Body of pancreas (tissue), 4 donors: ENCODE results near the gene PTGS1. TPM values are rescaled to one million over a fixed set of nuclear protein-coding genes. Genes with fewer than 3 reads are reported as not detected.

Experiments used
- ATAC-seq: fragments of 150-250 bp; one replicate; pipeline ENCODE4 v1.9.1; 2016
- DNase-seq, 4 donors: peaks; one replicate each; pipeline ENCODE4 v3.0.0-alpha.2; 2019
- H3K27ac ChIP-seq, 4 donors: fragments of 200-600 bp; sonication (generic); 1 replicate in 3 of 4; 2 replicates in 1 of 4; pipeline versions ENCODE4 v1.5.1 to v1.6.1; 2016 to 2019; ENCODE audit warnings: mild to moderate bottlenecking in 1 of 4, mixed read lengths in 1 of 4, moderate library complexity in 1 of 4
- H3K27me3 ChIP-seq, 2 donors: fragments of 200-600 bp; sonication (generic); one replicate each; pipeline ENCODE4 v1.6.0; 2016; ENCODE audit warnings: mild to moderate bottlenecking in 1 of 2
- H3K36me3 ChIP-seq, 2 donors: fragments of 200-600 bp; sonication (generic); replicated peaks in 1 of 2; 2 replicates each; pipeline ENCODE4 v1.5.1; 2016; ENCODE audit warnings: low read depth in 2 of 2; ENCODE audit not compliant: insufficient read depth in 1 of 2
- H3K4me1 ChIP-seq: fragments of 200-600 bp; sonication (generic); one replicate; pipeline ENCODE4 v1.6.0; 2016
- H3K4me3 ChIP-seq, 2 donors: fragments of 200-600 bp; sonication (generic); 1 replicate in 1 of 2; 2 replicates in 1 of 2; pipeline ENCODE4 v1.5.1; 2016 to 2019
- H3K9me3 ChIP-seq, 3 donors: fragments of 200-600 bp; sonication (generic); 1 replicate in 2 of 3; 2 replicates in 1 of 3; pipeline ENCODE4 v1.5.1; 2016
- POLR2A ChIP-seq, 3 donors: fragments of 450-650 bp; IDR thresholded peaks; one replicate each; pipeline ENCODE4 v1.6.1; 2016; ENCODE audit warnings: antibody characterized with exemption in 3 of 3, mild to moderate bottlenecking in 2 of 3
- WGBS, 2 donors: methylation state at CpG; one replicate each; pipeline ENCODE4 v1.1.5; 2017; 5-methylcytosine and 5-hydroxymethylcytosine counted together
- intact Hi-C: fragments of 100-400 bp; cut with DNase I; formaldehyde crosslinking; loops from one replicate; pipeline ENCODE4 v1.15.1; 2023
- total RNA-seq, 2 donors: library from RNA; depleted of rRNA; stranded (reverse); fragments of >200 nt; gene quantifications; one replicate each; pipeline ENCODE4 v1.1.0, GENCODE V29; 2016
- TF ChIP-seq, protein P1 (sequence below), 7 experiments: fragments of 450-650 bp in 4 of 7; fragments of 200-600 bp in 3 of 7; sonication (generic) in 3 of 7; IDR thresholded peaks; one replicate each; pipeline ENCODE4 v1.5.1; 2016 to 2019; ENCODE audit warnings: antibody characterized with exemption in 7 of 7

The PTGS1 gene
- total RNA-seq, 2 donors from 2014 or later, result 2.1 to 3.0 TPM

DNA sequence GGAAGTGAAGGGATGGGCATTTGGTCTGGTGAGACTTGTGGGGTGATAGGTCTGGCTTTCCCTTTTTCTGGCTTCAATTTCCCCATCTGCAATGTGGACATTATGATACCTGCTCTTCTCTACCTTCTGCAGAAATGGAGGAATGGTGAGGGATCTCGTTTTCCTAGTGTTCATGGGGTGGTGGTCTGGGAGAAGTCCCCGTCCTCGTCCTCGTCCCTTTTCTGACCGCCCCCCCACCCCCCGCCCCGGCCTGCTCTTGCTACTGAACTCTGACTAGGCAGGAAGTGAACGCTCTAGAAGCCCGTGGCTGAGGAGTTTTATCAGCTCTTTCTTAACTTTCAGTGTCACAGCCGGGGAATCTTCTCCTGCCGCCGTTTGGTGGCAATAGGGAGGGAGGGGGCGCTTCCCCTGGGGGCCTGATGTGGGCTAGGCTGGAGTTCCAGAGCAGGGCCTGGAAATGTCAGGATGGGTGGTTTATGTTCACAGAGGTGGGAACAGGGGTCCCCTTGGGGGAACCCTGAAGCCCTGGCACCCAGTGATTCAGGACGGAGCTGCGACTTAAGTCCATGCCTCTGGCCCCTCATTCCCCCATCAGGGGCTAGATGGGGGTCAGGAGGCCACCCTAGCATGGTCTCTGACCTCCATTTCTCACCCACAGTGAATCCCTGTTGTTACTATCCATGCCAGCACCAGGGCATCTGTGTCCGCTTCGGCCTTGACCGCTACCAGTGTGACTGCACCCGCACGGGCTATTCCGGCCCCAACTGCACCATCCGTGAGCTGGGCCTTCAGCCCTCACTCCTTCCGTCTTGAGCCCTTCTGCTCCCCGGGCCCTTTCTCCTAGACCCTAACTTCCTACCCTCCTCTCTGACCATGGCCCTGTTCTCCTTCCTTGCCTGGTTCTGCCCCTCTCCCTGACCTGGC is 6.7 kb downstream of the PTGS1 start:
- TF ChIP-seq, protein P1, sequence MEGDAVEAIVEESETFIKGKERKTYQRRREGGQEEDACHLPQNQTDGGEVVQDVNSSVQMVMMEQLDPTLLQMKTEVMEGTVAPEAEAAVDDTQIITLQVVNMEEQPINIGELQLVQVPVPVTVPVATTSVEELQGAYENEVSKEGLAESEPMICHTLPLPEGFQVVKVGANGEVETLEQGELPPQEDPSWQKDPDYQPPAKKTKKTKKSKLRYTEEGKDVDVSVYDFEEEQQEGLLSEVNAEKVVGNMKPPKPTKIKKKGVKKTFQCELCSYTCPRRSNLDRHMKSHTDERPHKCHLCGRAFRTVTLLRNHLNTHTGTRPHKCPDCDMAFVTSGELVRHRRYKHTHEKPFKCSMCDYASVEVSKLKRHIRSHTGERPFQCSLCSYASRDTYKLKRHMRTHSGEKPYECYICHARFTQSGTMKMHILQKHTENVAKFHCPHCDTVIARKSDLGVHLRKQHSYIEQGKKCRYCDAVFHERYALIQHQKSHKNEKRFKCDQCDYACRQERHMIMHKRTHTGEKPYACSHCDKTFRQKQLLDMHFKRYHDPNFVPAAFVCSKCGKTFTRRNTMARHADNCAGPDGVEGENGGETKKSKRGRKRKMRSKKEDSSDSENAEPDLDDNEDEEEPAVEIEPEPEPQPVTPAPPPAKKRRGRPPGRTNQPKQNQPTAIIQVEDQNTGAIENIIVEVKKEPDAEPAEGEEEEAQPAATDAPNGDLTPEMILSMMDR (IDR thresholded peaks at IDR 0.05), result no peak
- no peak for TF ChIP-seq POLR2A (IDR thresholded peaks at IDR 0.05)
- Histone ChIP-seq H3K36me3 (no peaks in the 10 kb centered on the region), H3K4me3 (no peak overlapping the region), H3K4me1 (peaks cover 24% of the 10 kb centered on the region), H3K27ac (no peak overlapping the region), H3K9me3 (no peaks in the 10 kb centered on the region), H3K27me3 (no peaks in the 10 kb centered on the region)
- no peak for ATAC-seq
- DNase-seq, result no peak
- intact Hi-C loops, result no loop called here
- WGBS, 2 donors, result 79 to 88% methylated on average over 22 of the region's 24 CpGs

GRCh38 chr9:122378236-122378635 is 7.4 kb downstream of the PTGS1 start:
- Histone ChIP-seq H3K4me3 (no peak overlapping the region), H3K36me3 (no peaks in the 10 kb centered on the region), H3K27me3 (no peaks in the 10 kb centered on the region), H3K4me1 (peaks cover 24% of the 10 kb centered on the region), H3K27ac (no peak overlapping the region), H3K9me3 (no peaks in the 10 kb centered on the region)
- TF ChIP-seq, protein P1 (IDR thresholded peaks at IDR 0.05), result no peak
- TF ChIP-seq POLR2A (IDR thresholded peaks at IDR 0.05), result no peak
- 73 to 95% methylated on average over 4 to 8 of the region's 8 CpGs for WGBS, 2 donors
- intact Hi-C loops, result no loop called here
- ATAC-seq (no peak), DNase-seq (no peak)

- TF ChIP-seq, protein P1 (IDR thresholded peaks at IDR 0.05), result no peak
- TF ChIP-seq POLR2A (IDR thresholded peaks at IDR 0.05), result no peak
- Histone ChIP-seq H3K36me3 (no peaks in the 10 kb centered on the region), H3K4me1 (peaks cover 24% of the 10 kb centered on the region), H3K27me3 (no peaks in the 10 kb centered on the region), H3K9me3 (no peaks in the 10 kb centered on the region), H3K4me3 (no peak overlapping the region), H3K27ac (no peak overlapping the region)
- DNase-seq (no peak), ATAC-seq (no peak)
- 50 to 81% methylated on average over 1 of the region's 1 CpG for WGBS, 2 donors
- intact Hi-C loops, result no loop called here
Observed at GRCh38 chr9:122379340-122379739, 8.5 kb downstream of the PTGS1 start.

DNA sequence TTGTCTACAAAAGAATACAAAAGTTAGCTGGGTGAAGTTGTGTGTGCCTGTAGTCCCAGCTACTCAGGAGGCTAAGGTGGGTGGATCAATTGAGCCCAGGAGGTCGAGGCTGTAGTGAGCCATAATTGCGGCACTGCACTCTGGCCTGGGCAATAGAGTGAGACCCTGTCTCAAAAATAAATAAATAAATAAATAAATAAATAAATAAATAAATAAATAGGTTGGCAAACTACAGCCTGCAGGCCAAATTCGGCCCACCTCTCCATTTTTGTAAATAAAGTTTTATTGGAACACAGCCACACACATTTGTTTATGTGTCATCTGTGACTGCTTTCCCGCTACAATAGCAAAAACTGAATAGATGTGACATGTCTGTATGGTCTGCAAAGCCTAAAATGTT is 9.5 kb downstream of the PTGS1 start:
- H3K36me3 ChIP-seq, result no peaks in the 10 kb centered on the region
- ATAC-seq (no peak), DNase-seq (no peak)
- WGBS, 2 donors, result 92 to 95% methylated on average over 4 of the region's 4 CpGs
- H3K4me1 ChIP-seq, result peaks cover 18% of the 10 kb centered on the region
- TF ChIP-seq, protein P1 (IDR thresholded peaks at IDR 0.05), result no peak
- no peak for TF ChIP-seq POLR2A (IDR thresholded peaks at IDR 0.05)
- H3K4me3 ChIP-seq, result no peak overlapping the region
- intact Hi-C loops, result no loop called here
- no peaks in the 10 kb centered on the region for H3K27me3 ChIP-seq
- H3K27ac ChIP-seq, result no peak overlapping the region
- H3K9me3 ChIP-seq, result no peaks in the 10 kb centered on the region
